NCI-H2196 (cell line): Measurements from ENCODE around the gene LRBA.
A peak's percentile ranks its signal among the peaks of the same experiment; 100 is the strongest.
"Not testable (repeated sequence)": the region's sequence is repeated elsewhere in the genome, so short reads cannot be mapped to it uniquely, and the experiment has no call there.

Source experiments
- DNase-seq: peaks from one replicate; lab custom pipeline; 2025; ENCODE audit not compliant: unreplicated experiment; lab: John Stamatoyannopoulos, UW

Gene LRBA

DNA sequence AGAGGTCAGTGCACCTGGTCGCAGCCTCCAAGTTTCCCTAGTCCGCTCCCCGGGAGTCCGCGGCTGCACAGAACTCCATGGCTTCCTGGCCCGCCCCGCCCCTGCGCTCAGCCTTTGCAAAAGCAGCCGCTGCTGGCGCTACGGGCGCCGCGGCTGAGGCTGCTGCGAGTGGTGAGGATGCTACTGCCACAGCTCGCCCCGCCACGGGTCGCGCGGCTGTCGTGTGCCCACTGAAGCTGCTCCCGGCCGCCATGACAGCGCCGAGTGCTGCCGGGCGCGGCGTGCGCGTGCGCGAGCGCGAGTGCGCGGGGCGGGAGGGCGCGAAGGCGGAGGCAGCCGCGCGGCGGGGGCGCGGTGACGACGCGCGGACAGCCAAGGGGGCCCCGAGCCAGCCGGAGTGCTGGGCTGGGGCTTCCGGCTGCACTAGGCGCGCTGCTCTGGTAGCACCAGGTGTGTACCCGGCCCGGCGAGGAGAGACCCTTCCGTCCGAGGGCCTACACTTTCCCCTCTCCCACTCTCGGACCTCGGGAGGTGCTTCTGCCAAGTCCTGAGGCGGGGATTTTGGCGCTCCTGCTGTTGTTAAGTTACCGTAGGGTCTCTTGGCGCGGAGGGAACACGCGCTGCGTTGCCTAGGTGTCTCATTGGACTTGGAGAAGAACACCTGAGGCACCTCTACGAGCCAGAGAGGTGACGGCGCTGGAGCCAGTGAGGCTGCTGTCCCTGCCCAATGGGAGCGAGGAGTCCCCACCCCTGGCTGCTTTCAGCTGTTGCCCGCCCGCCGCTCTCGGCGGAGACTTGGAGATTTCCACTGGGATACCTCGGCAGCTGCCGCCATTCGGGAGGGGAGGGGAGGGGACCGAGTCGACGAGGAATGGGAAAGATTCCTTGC lies 619 bp upstream of the LRBA start:
- peak; percentile 82 for DNase-seq

GRCh38 chr4:151013944-151014343 lies 1.1 kb downstream of the LRBA start:
- DNase-seq, result no peak

DNA sequence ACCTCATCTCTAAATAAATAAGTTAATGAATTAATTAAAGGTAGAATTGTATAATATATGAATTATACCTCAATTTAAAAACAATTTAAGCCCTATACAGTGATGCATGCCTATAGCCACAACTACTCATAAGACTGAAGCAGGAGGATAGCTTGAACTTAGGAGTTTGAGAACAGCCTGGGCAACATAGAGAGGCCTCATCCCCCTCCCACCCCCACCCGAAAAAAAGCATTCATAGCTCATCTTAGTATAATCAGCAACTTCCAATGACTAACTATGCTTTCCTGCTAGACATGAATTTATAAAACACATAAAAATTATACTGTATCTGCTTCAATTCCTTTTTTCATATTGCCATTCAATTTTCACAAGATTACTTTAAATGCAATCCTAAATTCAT lies 1.6 kb downstream of the LRBA start:
- no peak for DNase-seq

- DNase-seq, result no peak
These were observed 2.3 kb downstream of the LRBA start for GRCh38 chr4:151012820-151013219.

GRCh38 chr4:151012376-151012775 lies 2.7 kb downstream of the LRBA start:
- no peak for DNase-seq

DNA sequence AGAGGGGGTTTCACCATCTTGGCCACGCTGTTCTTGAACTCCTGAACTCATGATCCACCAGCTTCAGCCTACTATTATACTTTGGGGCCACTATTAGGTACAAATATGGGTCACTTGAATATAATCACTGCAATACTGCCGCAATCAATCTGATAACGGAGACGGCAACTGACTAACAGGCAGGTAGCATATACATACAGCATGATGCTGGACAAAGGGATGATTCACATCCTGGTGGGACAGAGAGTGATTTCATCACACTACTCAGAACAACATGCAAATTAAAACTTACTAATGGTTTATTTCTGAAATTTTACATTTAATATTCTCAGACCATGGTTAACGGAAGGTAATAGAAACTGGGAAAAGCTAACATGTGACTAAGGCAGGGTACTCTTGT lies 10.9 kb downstream of the LRBA start:
- no peak for DNase-seq

DNA sequence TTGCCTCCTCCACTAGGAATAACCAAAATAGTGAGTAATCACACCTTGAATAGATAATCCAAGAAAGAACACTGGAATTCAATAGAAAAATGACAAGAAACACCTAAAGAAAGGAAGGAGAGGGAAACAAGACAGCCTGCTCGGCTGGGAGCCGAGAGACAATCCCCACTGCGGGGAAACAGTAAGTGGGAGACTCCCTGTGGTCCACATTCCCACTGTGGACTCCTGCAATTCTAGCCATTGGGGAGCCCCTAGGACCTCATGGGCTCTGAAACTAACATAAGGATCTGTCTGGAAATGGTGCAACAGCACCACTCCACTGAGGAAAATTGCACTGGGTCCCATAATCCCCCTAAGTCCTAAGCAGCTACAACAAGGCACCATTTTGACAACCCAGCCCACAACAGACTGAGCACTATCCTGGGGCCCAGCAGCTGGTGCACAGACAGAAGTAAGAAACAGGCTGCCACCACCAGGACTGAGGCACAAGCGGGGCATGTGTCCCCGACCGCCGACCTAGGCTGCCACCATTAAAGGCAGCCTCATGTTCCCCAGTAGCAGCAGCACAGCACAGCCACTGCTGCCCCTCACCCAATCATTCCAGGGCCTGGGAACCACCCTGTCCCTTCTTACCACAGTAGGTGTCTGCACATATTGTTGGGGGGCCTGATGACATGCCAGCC lies 14.2 kb downstream of the LRBA start:
- no peak for DNase-seq

- DNase-seq, result no peak
These were observed 16.0 kb downstream of the LRBA start for GRCh38 chr4:150999086-150999485.

DNA sequence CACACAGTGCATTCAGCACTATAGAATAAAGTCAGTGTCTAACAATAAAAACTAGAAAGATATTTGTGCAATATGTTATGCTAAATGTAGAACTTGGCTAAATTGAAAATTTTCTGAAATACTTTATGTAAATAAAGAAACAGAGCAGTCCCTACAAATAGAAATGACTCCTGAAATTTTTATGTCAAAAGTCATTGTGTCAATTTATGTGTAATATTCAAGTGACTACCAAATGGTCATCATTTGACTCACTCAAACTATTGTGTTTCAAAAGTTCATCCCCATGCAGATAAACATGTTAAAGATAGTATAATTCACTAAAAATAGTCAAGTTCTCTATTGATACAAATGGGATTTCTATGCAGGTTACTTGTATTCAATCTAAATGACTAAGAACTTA lies 17.9 kb downstream of the LRBA start:
- DNase-seq, result no peak

GRCh38 chr4:150994721-150995120 lies 20.4 kb downstream of the LRBA start:
- no peak for DNase-seq

DNA sequence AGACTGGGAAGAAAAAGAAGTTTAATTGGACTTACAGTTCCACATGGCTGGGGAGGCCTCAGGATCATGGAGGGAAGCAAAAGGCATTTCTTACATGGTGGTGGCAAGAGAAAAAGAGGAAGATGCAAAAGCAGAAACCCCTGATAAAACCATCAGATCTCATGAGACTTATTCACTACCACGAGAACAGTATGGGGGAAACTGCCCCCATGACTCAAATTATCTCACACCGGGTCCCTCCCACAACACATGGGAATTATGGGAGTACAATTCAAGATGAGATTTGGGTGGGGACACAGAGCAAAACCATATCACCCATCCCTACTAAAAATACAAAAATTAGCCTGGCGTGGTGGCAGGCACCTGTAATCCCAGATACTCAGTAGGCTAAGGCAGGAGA lies 21.5 kb downstream of the LRBA start:
- not testable (repeated sequence) for DNase-seq

- no peak for DNase-seq
These were observed 24.1 kb downstream of the LRBA start for GRCh38 chr4:150990993-150991392.

GRCh38 chr4:150990250-150990649 lies 24.8 kb downstream of the LRBA start:
- DNase-seq, result no peak

DNA sequence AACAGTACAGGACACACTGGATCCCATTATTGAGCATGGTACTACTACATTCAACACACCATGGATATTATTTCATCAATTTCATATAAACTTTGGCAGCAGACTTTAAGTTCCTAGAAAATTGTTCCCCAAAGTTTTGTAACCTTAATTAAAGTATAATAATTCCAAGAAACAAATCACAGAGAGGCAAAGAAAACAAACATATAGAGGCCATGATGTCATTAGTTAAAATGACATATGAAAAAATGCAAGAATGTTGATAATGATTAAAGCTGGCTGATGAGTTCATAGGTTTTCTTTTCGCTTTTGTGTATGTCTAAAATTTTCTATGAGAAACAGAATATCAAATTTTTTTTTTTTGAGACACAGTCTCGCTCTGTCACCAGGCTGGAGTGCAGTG lies 26.8 kb downstream of the LRBA start:
- DNase-seq, result no peak

DNA sequence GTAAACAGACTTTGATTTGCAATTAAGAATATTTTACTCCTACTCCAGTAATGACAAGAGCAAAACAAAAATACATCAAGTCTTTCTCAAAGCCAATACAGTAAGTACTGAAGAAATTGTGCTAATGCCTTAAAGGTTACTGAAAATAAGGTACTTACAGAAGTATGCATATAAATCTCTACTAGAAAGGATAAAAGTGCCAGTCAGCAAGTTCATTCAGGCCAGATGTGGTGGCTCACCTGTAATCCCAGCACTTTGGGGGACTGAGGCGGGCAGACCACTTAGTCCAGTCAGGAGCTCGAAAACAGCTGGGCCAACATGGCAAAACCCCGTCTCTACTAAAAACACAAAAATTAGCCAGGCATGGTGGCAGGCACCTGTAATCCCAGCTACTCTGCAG lies 27.9 kb downstream of the LRBA start:
- no peak for DNase-seq

DNA sequence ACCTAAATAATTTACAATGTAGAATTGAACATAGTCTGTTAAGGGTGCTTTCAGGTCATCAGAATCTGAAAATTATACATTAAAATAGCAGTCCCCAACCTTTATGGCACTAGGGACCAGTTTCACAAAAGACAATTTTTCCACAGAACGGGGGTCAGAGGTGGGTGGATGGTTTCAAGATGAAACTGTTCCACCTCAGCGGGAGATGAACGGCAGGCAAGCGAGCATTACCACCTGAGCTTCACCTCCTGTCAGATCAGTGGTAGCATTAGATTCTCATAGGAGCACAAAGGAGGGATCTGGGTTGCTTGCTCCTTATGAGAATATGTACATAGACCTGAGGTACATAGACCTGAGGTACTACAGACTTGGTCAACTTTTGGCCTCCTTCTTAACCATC lies 29.0 kb downstream of the LRBA start:
- no peak for DNase-seq

DNA sequence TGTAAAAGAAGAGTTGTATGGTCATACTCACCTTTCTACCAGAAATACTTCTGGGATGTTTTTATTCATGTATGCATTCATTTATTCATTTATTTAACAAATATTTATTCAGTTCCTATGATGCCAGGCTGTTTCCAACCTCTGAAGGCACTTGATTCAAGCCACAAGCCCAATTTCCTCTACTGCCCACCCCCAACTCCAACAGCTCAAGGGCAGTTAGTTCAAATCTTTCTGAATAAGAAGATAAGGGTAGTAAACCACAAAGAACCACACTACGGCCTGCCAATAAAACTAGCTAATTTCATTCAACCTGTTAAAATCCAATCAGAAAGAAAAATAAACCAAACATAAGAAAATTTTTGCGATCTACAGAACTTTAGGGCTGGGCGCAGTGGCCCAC lies 31.2 kb downstream of the LRBA start:
- DNase-seq, result no peak

- DNase-seq, result no peak
These were observed 32.4 kb downstream of the LRBA start for GRCh38 chr4:150982557-150983233.

GRCh38 chr4:150978738-150979575 lies 36.1 kb downstream of the LRBA start:
- DNase-seq, result no peak

DNA sequence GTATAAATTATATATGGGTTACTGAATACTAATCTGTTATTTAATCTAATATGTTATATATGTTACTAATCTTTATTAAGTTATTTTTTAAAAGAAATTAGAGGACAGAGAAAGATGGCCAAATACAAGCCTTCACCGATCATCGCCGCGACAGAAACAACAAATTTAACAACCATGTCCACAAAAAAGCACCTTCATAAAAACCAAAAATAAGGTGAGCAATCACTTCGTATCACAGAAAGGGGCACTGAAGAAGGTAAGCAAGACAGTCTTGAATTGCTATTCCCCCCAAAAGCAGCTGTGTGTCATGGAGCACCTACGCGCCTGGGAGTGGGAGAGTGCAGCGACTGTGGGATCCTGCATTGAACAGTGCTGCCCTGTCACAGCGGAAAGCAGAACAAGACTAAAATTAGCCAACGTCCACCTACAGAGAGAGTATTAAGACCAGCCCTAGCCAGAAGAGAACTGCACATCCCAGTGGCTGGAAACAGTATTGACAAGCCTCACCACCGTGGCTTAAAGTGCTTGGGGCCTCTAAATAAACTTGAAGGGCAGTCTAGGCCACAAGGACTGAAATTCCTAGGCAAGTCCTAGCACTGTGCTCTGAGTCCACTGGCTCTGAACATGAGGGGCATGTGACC lies 38.5 kb downstream of the LRBA start:
- DNase-seq, result no peak

DNA sequence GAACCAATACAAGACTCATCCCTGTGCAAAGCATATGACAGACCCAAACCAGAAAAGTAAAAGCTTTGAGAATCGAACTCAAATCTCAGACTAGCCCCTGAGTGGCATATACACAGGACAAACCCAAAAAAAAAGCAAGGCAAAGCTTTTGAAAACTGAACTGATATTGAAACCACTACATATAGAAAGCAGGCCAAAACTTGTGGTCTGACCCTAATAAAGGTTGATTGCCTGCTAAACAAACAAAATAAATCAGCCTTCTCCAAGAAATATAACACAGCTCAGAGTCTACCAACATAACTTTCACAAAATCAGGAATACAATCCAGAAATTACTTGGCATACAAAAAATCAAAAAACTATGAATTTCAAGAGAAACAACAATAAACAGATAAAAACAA lies 40.3 kb downstream of the LRBA start:
- DNase-seq, result no peak
